CD4-positive, alpha-beta T cell treated with Interleukin-17A for 4 hours (primary cell): Measurements from ENCODE around the gene TEX52.
"Not testable (repeated sequence)": the region's sequence is repeated elsewhere in the genome, so short reads cannot be mapped to it uniquely, and the experiment has no call there.

Experiments
- DNase-seq: peaks from one replicate; pipeline ENCODE4 v3.0.0-alpha.2; 2020; ENCODE audit warnings: mixed read lengths

TEX52 gene

DNA sequence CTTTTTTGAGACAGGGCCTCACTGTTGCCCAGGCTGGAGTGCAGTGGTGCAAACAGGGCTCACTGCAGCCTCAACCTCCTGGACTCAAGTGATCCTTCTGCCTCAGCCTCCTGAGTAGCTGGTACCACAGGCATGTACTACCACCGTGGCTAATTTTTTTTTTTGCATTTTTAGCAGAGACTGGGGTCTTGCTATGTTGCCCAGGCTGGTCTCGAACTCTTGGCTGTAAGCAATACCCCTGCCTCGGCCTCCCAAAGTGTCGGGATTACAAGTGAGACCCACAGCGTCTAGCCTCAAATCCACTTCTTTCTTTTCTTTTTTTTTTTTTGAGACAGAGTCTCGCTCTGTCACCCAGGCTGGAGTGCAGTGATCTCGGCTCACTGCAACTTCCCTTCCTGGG is 6.6 kb upstream of the TEX52 start:
- DNase-seq = not testable (repeated sequence)

GRCh38 chr12:2862876-2863275 is 6.0 kb upstream of the TEX52 start:
- no peak for DNase-seq

- no peak for DNase-seq
These were observed 3.3 kb upstream of the TEX52 start for GRCh38 chr12:2860170-2860569.

DNA sequence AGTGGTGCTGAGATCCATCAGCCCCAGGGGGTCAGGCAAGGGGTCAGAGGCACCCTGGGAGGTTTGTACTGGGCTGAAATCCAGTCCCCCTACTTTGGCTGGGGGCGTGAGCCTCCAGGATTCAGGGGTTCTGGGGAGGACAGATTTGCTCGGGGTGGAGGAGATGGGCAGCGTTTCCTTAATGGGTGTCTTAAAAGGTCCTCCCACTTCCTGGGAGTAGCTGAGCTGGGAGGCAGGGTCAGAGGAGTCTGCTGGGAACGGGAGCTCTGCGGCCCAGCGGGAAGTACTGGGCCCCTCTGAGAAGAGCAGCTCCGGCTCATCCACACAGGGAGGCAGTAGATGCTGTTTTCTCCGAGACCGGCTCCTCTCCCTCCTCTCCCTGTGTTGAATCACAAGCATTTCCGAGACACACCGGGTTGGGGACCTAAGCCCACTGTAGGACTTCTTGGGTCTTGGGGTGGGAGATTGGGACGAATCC is 2.1 kb upstream of the TEX52 start:
- DNase-seq = no peak

GRCh38 chr12:2858334-2858733 is 1.5 kb upstream of the TEX52 start:
- no peak for DNase-seq

DNA sequence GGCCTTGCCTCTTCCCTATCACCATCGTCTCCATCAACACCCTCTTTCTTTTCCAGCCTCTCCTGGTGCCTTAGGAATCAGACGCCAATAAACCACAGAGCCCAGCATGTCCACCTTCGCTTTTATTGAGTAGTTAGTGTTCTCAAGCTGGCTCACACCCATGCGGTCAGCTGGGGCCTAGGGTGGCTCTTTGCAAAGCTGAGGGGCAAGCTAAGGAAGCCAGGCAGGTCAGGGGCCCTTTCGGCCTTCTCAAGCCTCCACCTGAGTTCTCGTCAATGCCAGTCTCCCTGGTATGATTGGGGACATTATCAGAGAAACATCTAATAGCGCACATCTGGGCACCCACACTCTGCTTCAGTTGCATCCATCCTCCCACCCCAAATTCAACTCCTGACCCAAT is 737 bp upstream of the TEX52 start:
- DNase-seq = no peak

- no peak for DNase-seq
These were observed 788 bp downstream of the TEX52 start for GRCh38 chr12:2856051-2856450.

DNA sequence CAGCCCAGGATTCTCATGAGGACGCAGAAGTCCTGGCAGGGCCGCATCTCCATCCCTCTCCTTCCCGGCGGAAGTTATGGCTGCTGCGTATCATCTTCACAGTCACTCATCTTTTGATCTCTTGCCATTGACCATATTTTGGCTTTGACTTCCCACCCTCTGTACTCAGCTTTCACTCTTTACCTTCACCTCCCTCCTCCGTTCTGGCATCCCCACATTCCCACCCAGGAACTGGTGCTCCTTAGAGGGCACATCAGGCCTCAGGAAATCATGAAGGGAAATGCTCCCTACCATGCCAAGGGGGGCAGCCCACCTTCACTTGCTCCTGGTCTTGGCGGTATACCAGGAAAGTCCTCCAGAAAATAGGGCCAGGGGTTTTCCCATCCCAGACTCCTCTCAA is 1.3 kb downstream of the TEX52 start:
- DNase-seq = no peak

GRCh38 chr12:2854669-2855453 is 2.0 kb downstream of the TEX52 start:
- no peak for DNase-seq

GRCh38 chr12:2853626-2854025 is 3.2 kb downstream of the TEX52 start:
- peak; percentile 63 for DNase-seq

GRCh38 chr12:2851931-2852330 is 4.9 kb downstream of the TEX52 start:
- DNase-seq = no peak

- DNase-seq = no peak
These were observed 11.6 kb downstream of the TEX52 start for GRCh38 chr12:2845280-2845679.

DNA sequence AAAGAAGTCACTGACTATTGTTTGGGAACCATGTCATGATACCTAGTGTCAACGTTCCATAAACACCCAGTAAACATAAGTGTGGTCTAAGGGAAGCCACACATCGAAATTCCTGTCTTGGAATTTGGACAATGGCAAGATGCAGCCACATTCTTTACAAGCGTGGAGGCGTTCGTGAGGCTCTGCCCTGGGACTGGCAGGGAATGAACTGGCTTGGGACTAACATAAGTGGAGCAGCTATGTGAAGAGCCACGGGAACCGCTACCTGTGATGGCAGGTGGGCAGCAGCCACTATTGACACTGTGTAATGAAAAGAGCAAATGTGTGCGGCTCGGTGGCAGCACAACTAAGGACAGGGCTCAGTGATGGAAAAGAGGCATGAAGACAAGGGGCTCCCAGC is 12.1 kb downstream of the TEX52 start:
- DNase-seq = no peak

- no peak for DNase-seq
These were observed 13.9 kb downstream of the TEX52 start for GRCh38 chr12:2842948-2843347.

- no peak for DNase-seq
These were observed 15.7 kb downstream of the TEX52 start for GRCh38 chr12:2841056-2841650.

- no peak for DNase-seq
These were observed 20.3 kb downstream of the TEX52 start for GRCh38 chr12:2836574-2836973.

DNA sequence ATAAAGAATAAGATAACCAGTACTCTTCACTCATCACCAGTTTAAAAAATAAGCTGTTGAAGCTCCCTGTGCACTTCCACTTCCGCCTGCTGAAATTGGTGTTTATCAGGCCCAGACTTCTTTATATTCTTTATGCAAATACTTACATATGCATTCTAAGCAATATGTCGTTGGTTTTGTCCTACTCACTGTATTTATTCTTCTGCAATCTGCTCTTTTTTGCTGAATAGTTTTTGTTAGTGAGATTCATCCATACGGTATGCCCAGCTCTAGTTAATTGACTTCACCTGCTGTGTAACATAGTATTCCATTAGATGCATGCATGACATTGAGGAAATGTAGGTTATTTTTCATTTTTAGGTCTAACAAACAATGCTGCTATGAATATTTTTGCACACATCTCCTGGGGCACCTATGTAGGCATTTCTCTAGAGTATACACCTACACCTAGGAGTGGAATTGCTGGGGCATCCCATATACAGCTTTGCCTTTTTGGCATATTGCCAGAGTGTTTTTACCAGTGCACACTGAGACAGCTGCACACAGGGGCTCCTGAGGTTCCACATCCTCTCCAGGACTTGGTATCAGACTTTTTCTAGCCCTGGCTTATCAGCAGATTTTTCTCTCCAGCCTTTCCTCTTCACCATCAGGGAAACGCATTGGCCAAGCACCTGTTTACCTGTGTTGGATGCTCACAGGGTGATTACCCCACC is 21.0 kb downstream of the TEX52 start:
- no peak for DNase-seq

DNA sequence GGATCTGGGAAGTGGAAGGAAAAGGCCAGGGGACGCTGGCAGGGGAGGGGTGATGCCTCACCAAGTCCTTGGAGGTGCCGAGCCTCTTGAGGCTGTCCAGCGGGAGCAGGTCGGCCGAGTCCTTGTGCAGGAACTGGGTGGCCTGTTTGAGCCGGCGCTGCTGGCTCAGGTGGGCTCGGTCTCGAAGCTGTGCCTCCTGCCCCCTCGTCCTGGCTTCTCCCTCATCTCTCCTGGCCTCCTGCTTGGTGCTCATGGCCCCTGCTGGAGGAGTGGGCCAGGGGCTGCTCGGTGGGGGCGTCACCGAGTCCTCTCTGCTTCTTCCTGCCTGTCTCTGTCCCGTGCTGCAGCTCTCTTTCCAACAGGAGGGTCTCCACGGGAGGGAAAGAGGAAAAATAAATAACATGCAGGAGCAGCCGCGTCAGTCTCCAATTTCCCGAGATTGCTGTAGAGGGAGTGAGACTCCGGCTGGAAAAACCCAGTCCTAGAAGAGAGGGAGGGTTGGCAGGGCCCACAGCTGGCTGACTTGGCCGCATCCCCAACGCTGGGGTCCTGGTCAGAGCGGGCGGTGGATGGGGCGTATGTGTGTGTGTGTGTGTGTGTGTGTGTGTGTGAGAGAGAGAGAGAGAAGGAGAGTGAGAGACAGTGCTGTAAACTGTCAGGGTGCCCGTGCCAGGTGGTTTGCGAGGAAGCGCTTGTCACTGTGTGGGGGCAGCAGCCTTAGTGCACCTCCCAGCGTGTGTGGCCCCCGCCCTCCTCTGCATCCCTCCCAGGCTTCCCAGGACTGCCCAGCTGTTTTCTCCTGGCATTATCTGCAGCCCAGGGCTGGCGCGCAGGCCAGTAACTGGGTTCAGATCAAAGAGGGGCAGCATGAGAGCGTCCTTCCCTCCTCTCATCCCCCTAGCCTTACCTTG is 22.0 kb downstream of the TEX52 start, which contains the start of gene NRIP2:
NRIP2 (minus strand) TSS at position 455 of the 911 bp plus-strand sequence; CDS start at position 403, 52 bp downstream.
- no peak for DNase-seq

DNA sequence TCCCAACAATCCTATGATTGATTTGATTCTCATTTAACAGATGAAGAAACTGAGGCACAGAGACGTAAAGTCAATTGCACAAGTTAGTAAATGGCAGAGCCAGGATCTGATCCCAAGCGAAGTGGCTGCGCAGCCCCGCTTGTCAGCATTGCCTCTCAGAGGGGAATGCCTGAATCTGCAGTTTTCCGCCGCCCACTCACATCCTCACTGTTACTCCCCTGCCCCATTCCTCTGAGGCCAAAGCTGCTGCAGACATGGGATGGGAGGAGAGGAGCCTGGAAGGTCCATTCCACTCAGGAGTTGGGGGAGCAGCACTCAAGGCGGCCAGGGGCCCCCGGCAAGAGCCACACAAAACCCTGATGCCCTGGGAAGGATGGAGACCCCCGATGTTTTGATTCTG is 23.0 kb downstream of the TEX52 start:
- no peak for DNase-seq

GRCh38 chr12:2833327-2833726 is 23.5 kb downstream of the TEX52 start:
- no peak for DNase-seq

DNA sequence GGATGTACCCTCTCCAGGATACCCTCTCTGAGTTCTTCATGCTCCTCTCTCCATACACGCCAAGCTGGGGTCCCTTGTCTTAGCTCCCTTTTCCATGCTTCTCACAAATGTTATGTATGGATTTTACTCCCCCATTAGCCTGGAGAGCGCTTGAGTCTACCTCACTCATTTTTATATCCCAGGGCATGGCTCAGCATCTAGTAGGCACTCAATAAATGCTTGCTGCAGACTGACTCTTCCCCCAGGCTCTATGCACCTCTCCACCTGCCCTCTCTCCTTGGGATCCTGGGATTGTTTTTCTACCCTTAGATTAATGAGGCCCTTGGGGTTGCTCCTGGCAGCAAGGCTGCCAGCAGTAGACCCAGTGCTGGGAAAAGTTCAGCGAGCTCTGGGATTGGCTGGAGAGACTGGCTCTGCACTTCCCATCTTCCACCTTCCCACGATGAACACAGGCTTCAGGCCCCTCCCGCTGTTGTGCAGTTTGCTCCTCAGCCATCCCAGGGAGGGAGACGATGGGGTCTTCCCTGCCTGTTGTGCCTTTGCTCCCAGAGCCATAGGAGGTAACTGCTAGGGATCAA is 24.2 kb downstream of the TEX52 start:
- DNase-seq = no peak

- DNase-seq = no peak
These were observed 27.6 kb downstream of the TEX52 start for GRCh38 chr12:2829275-2829674.
